ENCODE results near the gene GADD45G.

DNA sequence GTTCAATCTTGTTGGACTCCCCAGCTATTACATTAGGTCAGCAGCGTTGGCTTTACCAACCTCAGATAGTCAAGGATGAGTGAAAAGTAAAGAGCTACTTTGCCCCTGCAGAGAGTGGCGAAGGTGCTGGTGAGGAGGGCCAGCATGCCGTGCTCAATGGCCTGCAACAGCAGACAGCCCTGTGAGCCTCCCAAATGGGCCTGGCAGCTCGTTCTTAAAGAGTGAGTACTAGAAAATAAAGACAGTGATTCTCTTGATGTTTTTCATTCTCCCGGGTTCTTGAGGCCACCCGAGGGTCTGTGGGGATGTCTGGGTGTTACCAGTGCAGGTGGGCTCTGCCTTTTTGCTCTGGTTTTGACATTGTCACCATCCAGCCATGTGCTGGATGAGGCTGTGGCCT lies 16.2 kb downstream of the GADD45G start:
- TF ChIP-seq, protein P1, sequence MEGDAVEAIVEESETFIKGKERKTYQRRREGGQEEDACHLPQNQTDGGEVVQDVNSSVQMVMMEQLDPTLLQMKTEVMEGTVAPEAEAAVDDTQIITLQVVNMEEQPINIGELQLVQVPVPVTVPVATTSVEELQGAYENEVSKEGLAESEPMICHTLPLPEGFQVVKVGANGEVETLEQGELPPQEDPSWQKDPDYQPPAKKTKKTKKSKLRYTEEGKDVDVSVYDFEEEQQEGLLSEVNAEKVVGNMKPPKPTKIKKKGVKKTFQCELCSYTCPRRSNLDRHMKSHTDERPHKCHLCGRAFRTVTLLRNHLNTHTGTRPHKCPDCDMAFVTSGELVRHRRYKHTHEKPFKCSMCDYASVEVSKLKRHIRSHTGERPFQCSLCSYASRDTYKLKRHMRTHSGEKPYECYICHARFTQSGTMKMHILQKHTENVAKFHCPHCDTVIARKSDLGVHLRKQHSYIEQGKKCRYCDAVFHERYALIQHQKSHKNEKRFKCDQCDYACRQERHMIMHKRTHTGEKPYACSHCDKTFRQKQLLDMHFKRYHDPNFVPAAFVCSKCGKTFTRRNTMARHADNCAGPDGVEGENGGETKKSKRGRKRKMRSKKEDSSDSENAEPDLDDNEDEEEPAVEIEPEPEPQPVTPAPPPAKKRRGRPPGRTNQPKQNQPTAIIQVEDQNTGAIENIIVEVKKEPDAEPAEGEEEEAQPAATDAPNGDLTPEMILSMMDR (IDR thresholded peaks at IDR 0.05; ENCODE audit: poor library complexity, severe bottlenecking) = no peak
- TF ChIP-seq RAD21 (conservative IDR thresholded peaks at IDR 0.05) (no peak), POLR2AphosphoS5 (IDR thresholded peaks at IDR 0.05) (no peak), MXI1 (conservative IDR thresholded peaks at IDR 0.05; ENCODE audit: poor library complexity, severe bottlenecking) (no peak), EZH2 (IDR thresholded peaks at IDR 0.05; ENCODE audit: borderline replicate concordance, insufficient read depth, low read length, poor library complexity, severe bottlenecking) (no peak), REST (IDR thresholded peaks at IDR 0.05; ENCODE audit: borderline replicate concordance) (no peak)
